ENCODE measurements around the gene STARD6. TPM values are rescaled to one million over a fixed set of nuclear protein-coding genes. Genes with fewer than 3 reads are reported as not detected.

The STARD6 gene, protein sequence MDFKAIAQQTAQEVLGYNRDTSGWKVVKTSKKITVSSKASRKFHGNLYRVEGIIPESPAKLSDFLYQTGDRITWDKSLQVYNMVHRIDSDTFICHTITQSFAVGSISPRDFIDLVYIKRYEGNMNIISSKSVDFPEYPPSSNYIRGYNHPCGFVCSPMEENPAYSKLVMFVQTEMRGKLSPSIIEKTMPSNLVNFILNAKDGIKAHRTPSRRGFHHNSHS
- total RNA-seq: not detected

DNA sequence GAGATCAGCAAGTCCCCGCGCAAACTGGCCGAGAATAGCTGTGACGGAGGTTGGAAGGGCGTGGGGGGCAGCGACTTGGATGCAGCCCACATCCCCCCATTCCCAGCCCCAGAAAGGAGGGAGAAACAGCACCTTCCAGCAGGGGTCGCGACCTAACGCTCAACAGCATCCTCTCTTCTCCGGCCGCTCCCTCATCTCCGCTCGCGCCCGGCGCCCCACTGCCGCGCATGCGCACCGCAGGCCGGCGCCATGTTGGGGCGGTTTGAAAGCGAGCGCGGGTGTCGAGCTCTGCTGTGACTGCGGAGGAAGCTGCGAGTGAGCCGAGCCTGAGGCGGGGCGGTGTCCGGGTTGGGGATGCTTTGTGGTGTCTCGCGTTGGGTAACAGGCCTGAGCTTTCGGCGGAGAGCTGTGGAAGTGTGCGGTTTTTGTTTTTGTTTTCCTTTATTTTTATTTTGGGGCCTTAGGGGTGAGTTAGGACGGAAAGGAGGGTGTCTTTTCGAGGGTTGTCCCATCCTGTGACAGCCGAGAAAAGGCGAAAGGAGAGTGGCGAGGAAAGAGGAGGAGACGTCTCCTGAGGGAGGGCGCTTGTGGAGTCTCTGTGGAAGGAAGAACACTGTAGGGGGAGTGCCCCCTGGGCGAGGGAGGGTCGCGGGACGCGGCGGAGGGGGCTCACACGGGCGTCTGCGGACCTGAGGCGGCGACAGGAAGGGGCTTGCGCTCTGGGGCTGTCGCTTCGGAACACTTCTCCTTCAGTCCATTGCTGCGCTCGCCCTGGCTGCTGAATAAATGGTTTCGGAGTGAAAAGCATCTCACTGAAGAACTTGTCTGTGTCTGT is at the start of gene STARD6, which contains the start of gene C18orf54:
TSS of gene STARD6 (minus strand) at position 199 of the 835 bp plus-strand sequence. CDS start 3,285 bp downstream, outside the sequence.
TSS of gene C18orf54 (plus strand) at position 247 of the 835 bp plus-strand sequence. CDS start 2,667 bp downstream, outside the sequence.
- TF ChIP-seq, protein P1, sequence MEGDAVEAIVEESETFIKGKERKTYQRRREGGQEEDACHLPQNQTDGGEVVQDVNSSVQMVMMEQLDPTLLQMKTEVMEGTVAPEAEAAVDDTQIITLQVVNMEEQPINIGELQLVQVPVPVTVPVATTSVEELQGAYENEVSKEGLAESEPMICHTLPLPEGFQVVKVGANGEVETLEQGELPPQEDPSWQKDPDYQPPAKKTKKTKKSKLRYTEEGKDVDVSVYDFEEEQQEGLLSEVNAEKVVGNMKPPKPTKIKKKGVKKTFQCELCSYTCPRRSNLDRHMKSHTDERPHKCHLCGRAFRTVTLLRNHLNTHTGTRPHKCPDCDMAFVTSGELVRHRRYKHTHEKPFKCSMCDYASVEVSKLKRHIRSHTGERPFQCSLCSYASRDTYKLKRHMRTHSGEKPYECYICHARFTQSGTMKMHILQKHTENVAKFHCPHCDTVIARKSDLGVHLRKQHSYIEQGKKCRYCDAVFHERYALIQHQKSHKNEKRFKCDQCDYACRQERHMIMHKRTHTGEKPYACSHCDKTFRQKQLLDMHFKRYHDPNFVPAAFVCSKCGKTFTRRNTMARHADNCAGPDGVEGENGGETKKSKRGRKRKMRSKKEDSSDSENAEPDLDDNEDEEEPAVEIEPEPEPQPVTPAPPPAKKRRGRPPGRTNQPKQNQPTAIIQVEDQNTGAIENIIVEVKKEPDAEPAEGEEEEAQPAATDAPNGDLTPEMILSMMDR (IDR thresholded peaks at IDR 0.05): peak in 1 of 2 donors; percentile 28
- TF ChIP-seq EP300 (IDR thresholded peaks at IDR 0.05): no peak
- Histone ChIP-seq H3K27ac (no peak within 1 kb of the TSS), H3K4me1 (peaks cover 10% of the 10 kb centered on the region), H3K4me3 (peak within 1 kb of the TSS; percentile 72), H3K27me3 (no peaks in the 10 kb centered on the region), H3K9me3 (no peaks in the 10 kb centered on the region), H3K36me3 (no peaks in the 10 kb centered on the region)
- WGBS: under 1% methylated on average over 49 of the region's 62 CpGs
- DNase-seq (ENCODE audit: low spot score in 2 of 2): peak; percentile 89 to 90

DNA sequence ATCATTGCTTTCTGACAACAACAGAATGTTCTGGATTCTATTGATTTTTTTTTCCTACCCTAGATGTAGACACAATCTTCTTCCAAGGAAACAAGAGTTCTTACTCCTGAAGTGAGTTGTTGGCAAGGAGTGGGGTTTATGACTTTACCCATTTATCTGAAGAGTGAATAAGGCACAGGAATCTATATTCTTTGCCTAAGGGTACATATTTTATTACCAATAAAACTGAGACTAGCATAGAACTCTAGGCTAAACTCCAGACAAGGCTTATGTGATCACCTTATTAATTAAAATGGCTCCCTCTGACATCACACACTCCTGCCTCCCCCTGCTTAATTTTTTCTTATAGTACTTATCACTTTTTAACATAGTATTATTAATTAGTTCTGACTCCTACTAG is 47.6 kb upstream of the STARD6 start:
- Histone ChIP-seq H3K27me3 (no peaks in the 10 kb centered on the region), H3K9me3 (no peaks in the 10 kb centered on the region), H3K4me1 (no peaks in the 10 kb centered on the region), H3K36me3 (no peaks in the 10 kb centered on the region), H3K27ac (no peak overlapping the region), H3K4me3 (no peak overlapping the region)
- DNase-seq (ENCODE audit: low spot score in 2 of 2): no peak
- TF ChIP-seq POLR2A (IDR thresholded peaks at IDR 0.05): no peak
- TF ChIP-seq, protein P1 (IDR thresholded peaks at IDR 0.05): no peak
- TF ChIP-seq EP300 (IDR thresholded peaks at IDR 0.05): no peak
- TF ChIP-seq POLR2AphosphoS5 (IDR thresholded peaks at IDR 0.05): no peak

DNA sequence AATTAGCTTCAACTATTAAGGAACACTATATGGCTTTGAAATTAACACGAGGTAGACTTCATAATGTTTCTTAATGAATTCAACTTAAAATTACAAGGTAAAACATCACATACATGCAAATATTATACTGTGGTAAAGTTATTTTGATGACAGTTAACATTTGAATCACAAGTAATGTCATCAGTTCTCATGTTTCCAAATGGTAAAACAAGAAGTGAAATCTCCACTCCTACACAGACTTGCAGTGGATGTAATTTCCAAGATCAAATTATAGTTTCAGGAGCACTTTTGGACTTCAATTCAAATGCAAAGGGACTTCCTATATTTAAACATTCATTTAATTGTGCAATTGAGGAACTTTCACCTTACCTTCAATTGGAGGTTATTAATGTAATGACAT is 39.1 kb upstream of the STARD6 start:
- Histone ChIP-seq H3K27ac (no peak overlapping the region), H3K4me1 (no peaks in the 10 kb centered on the region), H3K27me3 (no peaks in the 10 kb centered on the region), H3K4me3 (no peak overlapping the region), H3K9me3 (no peaks in the 10 kb centered on the region), H3K36me3 (no peaks in the 10 kb centered on the region)
- TF ChIP-seq, protein P1 (IDR thresholded peaks at IDR 0.05): no peak
- no peak for TF ChIP-seq POLR2A (IDR thresholded peaks at IDR 0.05)
- no peak for TF ChIP-seq EP300 (IDR thresholded peaks at IDR 0.05)
- no peak for TF ChIP-seq POLR2AphosphoS5 (IDR thresholded peaks at IDR 0.05)
- no peak for DNase-seq (ENCODE audit: low spot score in 2 of 2)
- WGBS: 79% methylated on average over 1 of the region's 1 CpG

DNA sequence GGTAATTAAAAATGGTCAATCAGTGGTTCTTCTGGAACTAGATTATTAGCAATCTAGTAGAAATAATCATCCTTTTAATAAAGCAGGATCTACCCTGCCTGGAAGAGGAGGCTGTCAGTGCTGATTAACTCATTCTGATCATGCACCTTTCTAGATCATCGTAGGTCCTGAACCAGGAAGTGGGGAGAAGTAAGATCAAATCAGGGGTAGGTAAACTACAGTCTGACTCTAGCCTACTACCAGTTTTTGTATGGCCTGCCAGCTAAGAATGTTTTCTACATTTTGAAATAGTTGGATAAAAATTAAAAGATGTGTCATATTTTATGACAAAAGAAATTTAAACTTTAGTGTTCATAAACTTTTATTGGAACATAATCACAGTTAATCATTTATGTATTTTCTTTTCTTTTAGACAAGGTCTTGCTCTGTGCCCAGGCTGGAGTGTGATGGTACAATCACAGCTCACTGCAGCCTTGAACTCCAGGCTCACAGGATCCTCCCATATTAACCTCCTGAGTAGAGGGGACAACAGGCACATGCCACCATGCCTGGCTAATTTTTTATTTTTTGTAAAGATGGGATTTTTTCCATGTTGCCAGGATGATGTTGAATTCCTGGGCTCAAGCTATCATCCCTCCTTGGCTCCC is 36.1 kb upstream of the STARD6 start:
- Histone ChIP-seq H3K27ac (no peak overlapping the region), H3K9me3 (no peaks in the 10 kb centered on the region), H3K27me3 (no peaks in the 10 kb centered on the region), H3K4me3 (no peak overlapping the region), H3K36me3 (no peaks in the 10 kb centered on the region), H3K4me1 (no peaks in the 10 kb centered on the region)
- WGBS: 77% methylated on average over 1 of the region's 1 CpG
- DNase-seq (ENCODE audit: low spot score in 2 of 2): no peak
- no peak for TF ChIP-seq EP300 (IDR thresholded peaks at IDR 0.05)
- no peak for TF ChIP-seq POLR2A (IDR thresholded peaks at IDR 0.05)
- TF ChIP-seq, protein P1 (IDR thresholded peaks at IDR 0.05): no peak
- TF ChIP-seq POLR2AphosphoS5 (IDR thresholded peaks at IDR 0.05): no peak

DNA sequence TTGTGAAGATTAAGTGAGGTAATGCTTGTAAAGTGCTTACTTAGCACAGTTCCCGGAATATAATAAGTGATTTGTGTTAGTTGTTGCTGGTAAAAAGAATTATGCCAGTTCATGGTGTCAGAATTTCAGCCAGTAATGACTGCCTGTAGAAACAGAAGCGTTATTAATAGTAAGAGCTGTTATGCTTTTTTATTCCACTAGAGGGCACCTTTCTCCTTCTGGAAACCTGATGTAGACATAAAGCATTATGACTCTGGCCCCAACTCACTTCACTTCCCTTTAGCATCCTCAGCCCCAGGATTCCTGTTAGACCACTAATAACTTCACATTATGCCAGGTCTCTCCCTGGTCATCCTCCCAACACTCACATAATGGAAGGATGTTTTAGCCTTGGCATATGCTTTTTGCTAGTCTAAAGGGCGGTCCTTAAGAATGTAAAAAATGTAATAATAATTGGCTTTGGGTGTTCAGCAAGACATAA is 34.9 kb upstream of the STARD6 start:
- no peaks in the 10 kb centered on the region for H3K4me1 ChIP-seq
- no peaks in the 10 kb centered on the region for H3K36me3 ChIP-seq
- DNase-seq (ENCODE audit: low spot score in 2 of 2): no peak
- TF ChIP-seq, protein P1 (IDR thresholded peaks at IDR 0.05): peak; percentile 45 to 71
- no peak for TF ChIP-seq POLR2A (IDR thresholded peaks at IDR 0.05)
- no peak overlapping the region for H3K4me3 ChIP-seq
- H3K27ac ChIP-seq: no peak overlapping the region
- WGBS: 33% methylated on average over 3 of the region's 3 CpGs
- no peaks in the 10 kb centered on the region for H3K27me3 ChIP-seq
- H3K9me3 ChIP-seq: no peaks in the 10 kb centered on the region
